Skeletal muscle tissue (tissue), 4 donors: Measurements from ENCODE around the gene EOMES. TPM values are rescaled to one million over a fixed set of nuclear protein-coding genes. Genes with fewer than 3 reads are reported as not detected.
"Not testable (repeated sequence)": the region's sequence is repeated elsewhere in the genome, so short reads cannot be mapped to it uniquely, and the experiment has no call there.

Experiments used
- H3K27ac ChIP-seq: one replicate; pipeline ENCODE4 v1.7.0; 2013; ENCODE audit warnings: mild to moderate bottlenecking, low read depth, low read length, inconsistent platforms
- H3K27me3 ChIP-seq, 3 donors: one replicate each; pipeline ENCODE4 v1.7.0; 2013; ENCODE audit warnings: low read length in 3 of 3; ENCODE audit not compliant: control insufficient read depth in 3 of 3, insufficient read depth in 3 of 3
- H3K36me3 ChIP-seq, 3 donors: one replicate each; pipeline ENCODE4 v1.7.0; 2013; ENCODE audit warnings: low read length in 3 of 3; ENCODE audit not compliant: control insufficient read depth in 3 of 3, insufficient read depth in 3 of 3
- H3K4me1 ChIP-seq, 3 donors: one replicate each; pipeline ENCODE4 v1.7.0; 2013; ENCODE audit warnings: low read length in 3 of 3, mild to moderate bottlenecking in 3 of 3; ENCODE audit not compliant: control insufficient read depth in 3 of 3, insufficient read depth in 3 of 3
- H3K4me3 ChIP-seq, 3 donors: one replicate each; pipeline ENCODE4 v1.7.0; 2013; ENCODE audit warnings: low read length in 3 of 3
- H3K9ac ChIP-seq, 3 donors: one replicate each; pipeline ENCODE4 v1.7.0; 2013; ENCODE audit warnings: low read length in 3 of 3, mild to moderate bottlenecking in 3 of 3, moderate library complexity in 2 of 3, low read depth in 1 of 3
- H3K9me3 ChIP-seq, 3 donors: one replicate each; pipeline ENCODE4 v1.7.0; 2013; ENCODE audit warnings: low read length in 3 of 3; ENCODE audit not compliant: control insufficient read depth in 3 of 3
- total RNA-seq: library from RNA; depleted of rRNA; stranded (reverse); fragments of >200 nt; gene quantifications from one replicate; pipeline ENCODE4 v1.2.3, GENCODE V29; 2014
- donor health status: Osteomylitis.

EOMES gene
- total RNA-seq, result 0.52 TPM

DNA sequence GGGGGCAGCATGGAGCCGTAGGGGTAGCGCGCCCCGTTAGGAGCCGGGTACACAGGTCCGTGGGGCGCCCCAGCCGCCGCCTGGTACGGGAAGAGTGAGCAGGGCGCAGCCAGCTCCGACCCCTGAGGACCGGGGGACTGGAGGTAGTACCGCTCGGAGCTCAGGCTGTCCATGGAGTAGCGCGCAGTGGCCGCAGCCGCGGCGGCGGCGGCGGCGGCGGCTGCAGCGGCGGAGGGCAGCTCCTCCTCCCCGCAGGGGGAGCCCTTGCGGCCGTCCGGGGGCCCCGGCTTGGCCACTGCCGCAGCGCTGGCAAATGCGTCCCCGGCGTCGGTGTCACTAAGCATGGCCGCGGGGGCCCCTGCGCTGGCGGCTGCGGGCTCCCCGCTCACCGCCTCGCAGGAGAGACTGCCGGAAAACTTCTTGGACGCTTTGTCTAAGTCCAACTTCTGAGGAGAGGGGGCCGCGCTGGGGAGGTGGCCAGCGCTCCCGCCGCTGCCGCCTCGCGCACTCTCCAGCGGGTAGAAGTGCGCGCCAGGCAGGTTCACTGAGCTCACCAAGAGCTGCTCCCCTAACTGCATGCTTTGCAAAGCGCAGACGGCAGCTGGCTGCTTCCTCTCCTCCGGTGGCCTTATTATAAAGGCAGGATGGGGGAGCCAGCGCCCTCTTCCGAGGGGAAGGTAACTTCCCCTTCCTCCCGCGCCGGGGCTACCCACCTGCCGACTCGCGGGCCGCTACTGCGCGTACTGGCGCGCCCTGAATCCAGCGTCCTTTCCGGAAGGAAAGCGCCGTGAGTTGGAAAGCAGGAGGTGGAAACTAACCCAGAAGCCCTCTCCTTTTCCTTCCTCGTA lies at the start of gene EOMES:
Gene EOMES (minus strand): TSS at position 607 of the 848 bp plus-strand sequence. CDS start 29 bp downstream, at position 578.
- H3K36me3 ChIP-seq, result no peaks in the 10 kb centered on the region
- H3K4me1 ChIP-seq, result peaks cover 25 to 33% (median 32%) of the 10 kb centered on the region in 3 donors
- H3K9me3 ChIP-seq, result peaks cover 0 to 2% (median 0%) of the 10 kb centered on the region in 3 donors
- peak within 1 kb of the TSS in 1 of 3 donors; percentile 26 for H3K9ac ChIP-seq
- H3K4me3 ChIP-seq, result peak within 1 kb of the TSS; percentile 38 to 58 (median 45)
- H3K27ac ChIP-seq, result no peak within 1 kb of the TSS
- peaks cover 75 to 92% (median 79%) of the 10 kb centered on the region in 3 donors for H3K27me3 ChIP-seq

DNA sequence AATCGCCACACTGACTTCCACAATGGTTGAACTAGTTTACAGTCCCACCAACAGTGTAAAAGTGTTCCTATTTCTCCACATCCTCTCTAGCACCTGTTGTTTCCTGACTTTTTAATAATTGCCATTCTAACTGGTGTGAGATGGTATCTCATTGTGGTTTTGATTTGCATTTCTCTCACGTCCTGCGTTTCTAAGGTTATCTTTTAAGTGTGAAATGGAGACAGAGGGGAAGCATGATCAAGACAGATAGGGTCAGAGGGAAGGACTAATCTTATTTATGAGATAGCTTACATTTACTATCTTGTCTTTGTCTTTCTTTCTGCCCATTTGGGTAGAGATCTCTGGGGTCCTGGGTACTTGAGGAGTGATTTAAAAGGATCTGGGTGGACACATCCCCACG lies 48.3 kb upstream of the EOMES start:
- not testable (repeated sequence) for H3K9ac ChIP-seq, H3K27ac ChIP-seq, H3K4me3 ChIP-seq, H3K27me3 ChIP-seq, H3K9me3 ChIP-seq, H3K36me3 ChIP-seq, H3K4me1 ChIP-seq

DNA sequence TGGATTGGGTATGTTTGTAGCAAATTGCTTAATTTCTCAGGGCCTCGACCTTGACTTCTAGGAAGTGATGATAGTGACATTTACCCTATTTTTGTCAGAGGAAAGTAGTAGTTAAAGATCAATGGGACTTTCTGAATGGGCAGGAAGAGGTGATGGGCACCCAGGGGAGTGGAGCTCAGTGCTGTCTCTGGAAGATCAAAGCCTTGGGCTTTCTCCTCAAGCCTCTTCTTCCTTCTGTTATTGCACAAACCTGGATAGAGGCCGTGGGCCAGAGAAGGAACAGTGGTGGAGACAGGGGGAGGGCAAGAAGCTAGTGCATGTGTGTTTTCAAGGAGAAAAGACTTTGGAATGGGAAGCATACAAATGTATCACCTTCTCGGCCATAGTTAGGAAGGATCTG lies 44.9 kb upstream of the EOMES start:
- Histone ChIP-seq H3K9ac (no peak overlapping the region), H3K27ac (no peak overlapping the region), H3K27me3 (peaks cover 0 to 8% (median 0%) of the 10 kb centered on the region in 3 donors), H3K4me1 (no peaks in the 10 kb centered on the region), H3K36me3 (no peaks in the 10 kb centered on the region), H3K4me3 (no peak overlapping the region), H3K9me3 (no peaks in the 10 kb centered on the region)

DNA sequence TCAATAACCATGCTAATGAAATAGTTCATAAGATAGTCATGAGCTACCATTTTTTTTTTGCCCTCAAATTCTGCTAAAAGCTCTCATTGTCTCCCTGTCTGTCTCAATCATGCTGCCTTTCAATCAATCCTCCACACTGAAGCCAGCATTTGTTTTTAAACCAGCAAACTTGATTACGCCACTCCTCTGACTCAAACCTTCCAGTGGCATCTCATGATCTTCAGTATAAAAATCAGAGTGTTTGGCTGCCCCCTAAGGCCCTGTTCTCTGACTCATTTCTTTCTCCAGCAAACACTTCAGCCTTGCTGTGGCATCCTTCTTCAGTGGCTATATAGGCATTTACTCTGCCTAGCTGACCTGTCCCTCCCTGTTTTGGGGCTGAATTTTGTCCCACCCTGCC lies 36.0 kb upstream of the EOMES start:
- H3K27me3 ChIP-seq, result peaks cover 0 to 3% (median 0%) of the 10 kb centered on the region in 3 donors
- no peaks in the 10 kb centered on the region for H3K36me3 ChIP-seq
- no peak overlapping the region for H3K4me3 ChIP-seq
- no peak overlapping the region for H3K9ac ChIP-seq
- H3K9me3 ChIP-seq, result no peaks in the 10 kb centered on the region
- no peaks in the 10 kb centered on the region for H3K4me1 ChIP-seq
- no peak overlapping the region for H3K27ac ChIP-seq

DNA sequence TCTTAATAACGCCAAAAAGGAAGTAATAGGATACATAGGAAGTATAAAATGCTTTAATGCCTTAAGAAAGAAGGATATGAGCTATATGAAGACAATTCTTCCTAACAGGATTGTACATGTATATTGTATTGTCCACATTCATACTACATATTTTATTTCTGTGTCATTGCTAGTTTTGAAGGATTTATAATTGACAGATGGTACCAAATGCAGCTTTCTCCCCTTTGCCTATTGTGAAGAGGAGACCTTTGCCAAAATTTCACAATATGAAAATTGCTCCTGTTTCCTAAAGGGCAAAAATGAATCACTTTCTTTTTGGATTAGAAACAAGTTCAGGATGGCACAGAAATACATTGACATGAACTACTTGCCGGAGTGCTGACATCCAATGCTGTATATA lies 34.8 kb upstream of the EOMES start:
- no peaks in the 10 kb centered on the region for H3K9me3 ChIP-seq
- H3K27ac ChIP-seq, result no peak overlapping the region
- H3K36me3 ChIP-seq, result no peaks in the 10 kb centered on the region
- H3K27me3 ChIP-seq, result no peaks in the 10 kb centered on the region
- no peak overlapping the region for H3K9ac ChIP-seq
- no peak overlapping the region for H3K4me3 ChIP-seq
- H3K4me1 ChIP-seq, result no peaks in the 10 kb centered on the region

DNA sequence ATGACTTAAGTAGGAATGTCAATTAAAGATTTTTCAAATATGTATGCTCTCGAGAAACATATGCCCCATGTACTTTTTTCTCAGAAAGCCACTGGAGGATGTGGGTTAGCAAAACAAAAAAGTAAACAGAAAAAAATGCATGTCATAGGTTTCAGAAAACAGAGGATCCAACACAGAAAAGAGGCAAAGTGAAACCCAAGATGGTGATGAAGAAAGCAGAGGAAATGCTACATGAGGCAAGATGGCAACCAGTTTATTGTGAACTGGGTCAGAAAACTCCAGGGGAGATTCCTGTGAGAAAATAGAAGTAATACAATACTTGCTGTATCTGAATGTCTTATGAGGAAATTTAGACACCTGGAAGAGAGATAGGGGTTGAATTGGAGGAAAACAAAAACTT lies 30.8 kb upstream of the EOMES start:
- Histone ChIP-seq H3K4me3 (no peak overlapping the region), H3K27ac (no peak overlapping the region), H3K4me1 (no peaks in the 10 kb centered on the region), H3K36me3 (no peaks in the 10 kb centered on the region), H3K9me3 (no peaks in the 10 kb centered on the region), H3K27me3 (no peaks in the 10 kb centered on the region), H3K9ac (no peak overlapping the region)

DNA sequence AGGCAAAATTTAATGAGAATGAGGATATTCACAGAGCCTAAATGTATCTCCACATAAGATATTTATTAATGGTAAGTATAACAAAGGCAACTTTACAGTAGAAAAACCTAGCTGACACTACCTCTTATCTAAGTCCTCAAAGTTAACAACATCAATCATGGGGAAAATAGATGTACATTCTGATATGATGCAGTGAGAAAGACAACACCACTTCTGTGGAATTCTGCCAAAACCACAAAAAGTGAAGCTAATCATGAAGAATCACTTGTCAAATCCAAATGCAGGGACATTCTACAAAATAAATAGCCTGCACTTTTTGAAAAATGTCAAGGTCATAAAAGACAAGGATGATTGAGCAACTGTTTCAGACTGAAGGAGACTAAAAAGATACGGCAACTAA lies 27.5 kb upstream of the EOMES start:
- Histone ChIP-seq H3K27ac (no peak overlapping the region), H3K4me3 (no peak overlapping the region), H3K27me3 (no peaks in the 10 kb centered on the region), H3K9ac (no peak overlapping the region), H3K9me3 (no peaks in the 10 kb centered on the region), H3K4me1 (no peaks in the 10 kb centered on the region), H3K36me3 (no peaks in the 10 kb centered on the region)

DNA sequence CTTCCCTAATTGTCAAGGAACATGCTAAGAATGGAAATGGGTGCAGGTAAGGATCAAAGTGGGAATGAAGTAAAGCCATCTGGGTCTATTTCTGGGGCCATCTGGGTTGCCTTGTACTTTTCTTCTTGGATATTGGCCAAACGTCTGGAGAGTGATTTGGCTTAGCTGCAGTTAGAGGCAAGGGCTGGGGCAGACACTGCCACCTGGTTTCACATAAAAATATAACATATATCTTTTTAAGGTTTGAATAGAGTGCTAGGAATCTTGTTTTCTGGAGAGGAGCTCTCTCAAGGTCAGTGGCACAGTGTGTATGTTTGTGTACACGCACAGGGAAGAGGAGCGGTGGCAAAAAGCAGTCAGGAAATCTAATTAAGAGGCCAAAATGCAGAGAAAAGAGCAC lies 24.7 kb upstream of the EOMES start:
- Histone ChIP-seq H3K4me1 (no peaks in the 10 kb centered on the region), H3K4me3 (no peak overlapping the region), H3K27me3 (peaks cover 0 to 3% (median 0%) of the 10 kb centered on the region in 3 donors), H3K27ac (no peak overlapping the region), H3K9ac (no peak overlapping the region), H3K36me3 (no peaks in the 10 kb centered on the region), H3K9me3 (no peaks in the 10 kb centered on the region)

DNA sequence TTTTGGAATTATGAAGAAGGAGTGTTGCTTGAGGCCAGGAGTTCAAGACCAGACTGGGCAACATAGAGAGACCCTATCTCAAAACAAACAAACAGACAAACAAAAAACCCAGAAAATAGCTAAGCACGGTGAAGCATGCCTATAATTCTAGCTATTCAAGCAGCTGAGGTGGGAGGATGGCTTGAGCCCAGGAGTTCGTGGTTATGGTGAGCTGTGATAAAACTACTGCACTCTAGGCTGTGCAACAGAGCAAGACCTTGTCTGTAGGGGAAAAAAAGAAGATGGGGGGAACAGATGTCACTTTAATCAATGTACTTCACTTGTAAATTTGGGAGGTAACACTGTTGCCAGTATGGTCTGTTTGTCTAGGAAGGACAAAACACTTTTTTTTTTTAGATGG lies 18.7 kb upstream of the EOMES start:
- Histone ChIP-seq H3K36me3 (no peaks in the 10 kb centered on the region), H3K4me3 (no peak overlapping the region), H3K9ac (no peak overlapping the region), H3K4me1 (no peaks in the 10 kb centered on the region), H3K27me3 (peaks cover 0 to 3% (median 0%) of the 10 kb centered on the region in 3 donors), H3K27ac (no peak overlapping the region), H3K9me3 (no peaks in the 10 kb centered on the region)

DNA sequence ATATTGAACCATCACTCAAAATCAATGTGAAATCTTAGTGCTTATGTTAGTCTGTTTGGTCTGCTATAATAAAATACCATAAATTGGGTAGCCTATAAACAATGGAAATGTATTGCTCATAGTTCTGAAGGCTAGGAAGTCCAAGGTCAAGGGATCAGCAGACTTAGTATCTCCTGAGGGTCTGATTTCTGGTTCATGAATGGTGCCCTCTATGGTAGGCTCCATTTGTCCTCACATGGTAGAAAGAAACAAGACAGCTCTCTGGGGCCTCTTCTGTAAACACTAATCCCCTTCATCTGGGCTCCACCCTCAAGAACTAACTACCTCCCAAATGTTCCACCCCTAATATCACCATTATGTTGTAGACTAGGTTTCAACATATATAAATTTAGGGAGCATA lies 15.0 kb upstream of the EOMES start:
- Histone ChIP-seq H3K9ac (no peak overlapping the region), H3K36me3 (no peaks in the 10 kb centered on the region), H3K27me3 (peaks cover 0 to 2% (median 0%) of the 10 kb centered on the region in 3 donors), H3K27ac (no peak overlapping the region), H3K4me3 (no peak overlapping the region), H3K9me3 (no peaks in the 10 kb centered on the region), H3K4me1 (no peaks in the 10 kb centered on the region)
